Pancreas (tissue), 10 donors: ENCODE measurements around the gene ARHGEF38. TPM values are rescaled to one million over a fixed set of nuclear protein-coding genes. Genes with fewer than 3 reads are reported as not detected.
"Not testable (repeated sequence)": the region's sequence is repeated elsewhere in the genome, so short reads cannot be mapped to it uniquely, and the experiment has no call there.

Experiments
- ATAC-seq, 4 donors: fragments of 200-7000 bp; cut with Tn5 transposase; one replicate each; pipeline versions ENCODE4 v1.8.0 to v1.9.1; 2020; ENCODE audit warnings: mild to moderate bottlenecking in 4 of 4, moderate library complexity in 4 of 4
- DNase-seq, 6 donors: peaks; one replicate each; pipeline ENCODE4 v3.0.0-alpha.2; 2020
- FAIRE-seq: peaks from 2 replicates; lab custom pipeline; 2012; peaks lifted over from hg19 to GRCh38; lab: Jason Lieb, UNC
- H3K27ac ChIP-seq, 4 donors: fragments of 200-600 bp; sonication (generic); 1 replicate in 3 of 4; 2 replicates in 1 of 4; pipeline versions ENCODE4 v1.5.0 to v1.8.0; 2020
- H3K27me3 ChIP-seq, 4 donors: fragments of 200-600 bp; one replicate each; pipeline ENCODE4 v1.8.0; 2021
- H3K36me3 ChIP-seq, 3 donors: fragments of 200-600 bp; sonication (generic) in 1 of 3; one replicate each; pipeline versions ENCODE4 v1.5.0 to v1.8.0; 2020 to 2021
- H3K4me1 ChIP-seq, 3 donors: fragments of 200-600 bp; one replicate each; pipeline ENCODE4 v1.8.0; 2021
- H3K4me3 ChIP-seq, 4 donors: fragments of 200-600 bp; sonication (generic) in 2 of 4; one replicate each; pipeline versions ENCODE4 v1.5.0 to v1.8.0; 2020 to 2021
- H3K9me3 ChIP-seq, 4 donors: fragments of 200-600 bp; one replicate each; pipeline ENCODE4 v1.8.0; 2021
- CTCF ChIP-seq, 4 donors: fragments of 200-600 bp; sonication (generic) in 3 of 4; IDR thresholded peaks; one replicate each; pipeline versions ENCODE4 v1.5.0 to v1.8.0; 2021; ENCODE audit warnings: antibody characterized with exemption in 4 of 4
- WGBS, 2 donors: extraction: QIAGEN DNeasy Blood & Tissue Kit; methylation state at CpG; one replicate each; pipeline ENCODE4 v1.1.7; 2013; 5-methylcytosine and 5-hydroxymethylcytosine counted together
- intact Hi-C, 3 donors: fragments of 100-400 bp; cut with DNase I; formaldehyde crosslinking; loops; one replicate each; pipeline versions ENCODE4 v1.11.1 to v1.14.2; 2022
- polyA plus RNA-seq, 2 donors: library from polyadenylated mRNA; stranded (reverse); fragments of 200-250 nt; gene quantifications; one replicate each; pipeline ENCODE4 v1.2.3, GENCODE V29; 2013
- total RNA-seq, 6 donors: library from RNA; stranded (reverse); fragmentation: NEBNext Ultra II Directional in 4 of 6; extraction: Animal tissue kit (Norgen Biotek cat#: 25700) in 4 of 6; gene quantifications; one replicate each; pipeline versions ENCODE4 v1.2.1 to v1.2.4, GENCODE V29; 2021 to 2023
- donor health status: healthy with polysubstance abuse.
- donor health status: DM: no; HTN: no; CAD: no; lungs with moderate emphysema.
- donor health status: DM: no; HTN: no; CAD: no.
- donor health status: control.
- donor health status: control.
- donor health status: Bipolar disorder and iron deficiency.
- donor health status: DM: yes; HTN: yes; CAD: no.
- donor health status: DM: no; HTN: no; CAD: no.
- donor health status: DM: no; HTN: no; CAD: no.
- donor health status: DM: yes; HTN: yes; CAD: no.

ARHGEF38 gene
- total and polyA plus RNA-seq, 8 donors, result 5.0 to 19.2 (median 8.2) TPM

GRCh38 chr4:105725623-105726022 is 173.2 kb downstream of the ARHGEF38 start:
- no peak overlapping the region for H3K27ac ChIP-seq
- intact Hi-C loops, result no loop called here
- H3K36me3 ChIP-seq, result peaks cover 0 to 2% (median 0%) of the 10 kb centered on the region in 3 donors
- H3K4me1 ChIP-seq, result no peaks in the 10 kb centered on the region
- 90 to 92% methylated on average over 2 of the region's 2 CpGs for WGBS, 2 donors
- TF ChIP-seq CTCF (IDR thresholded peaks at IDR 0.05), result no peak
- no peaks in the 10 kb centered on the region for H3K27me3 ChIP-seq
- DNase-seq (no peak), FAIRE-seq (no peak), ATAC-seq (no peak)
- H3K4me3 ChIP-seq, result no peak overlapping the region
- no peaks in the 10 kb centered on the region for H3K9me3 ChIP-seq

- H3K36me3 ChIP-seq, H3K27me3 ChIP-seq, H3K27ac ChIP-seq, ATAC-seq, FAIRE-seq, intact Hi-C loops, DNase-seq, H3K9me3 ChIP-seq, H3K4me1 ChIP-seq, H3K4me3 ChIP-seq: not testable (repeated sequence)
- WGBS, 2 donors, result 97 to 98% methylated on average over 4 of the region's 4 CpGs
These were observed 177.5 kb downstream of the ARHGEF38 start for GRCh38 chr4:105729895-105730294.

Other genes starting within 250 kb of the ARHGEF38 start
- 10 to 100 TPM; 25.3 to 46.0 (median 39.3) TPM for gene PPA2, start 78.6 kb upstream of the ARHGEF38 start, total RNA-seq
- gene PPA2, start 78.6 kb upstream of the ARHGEF38 start, polyA plus RNA-seq, result 10 to 100 TPM; 29.4 to 56.3 TPM
- 1 to 10 TPM; 5.3 to 10.0 (median 7.0) TPM for gene INTS12, start 156.1 kb downstream of the ARHGEF38 start, total RNA-seq
- gene INTS12, start 156.1 kb downstream of the ARHGEF38 start, polyA plus RNA-seq, result 10 to 100 TPM in 1 of 2 donors, 1 to 10 TPM in 1; 6.6 to 12.8 TPM
- 1 to 10 TPM; 1.4 to 5.7 (median 3.7) TPM for gene GSTCD, start 156.2 kb downstream of the ARHGEF38 start, total RNA-seq
- 1 to 10 TPM; 1.3 to 1.9 TPM for gene GSTCD, start 156.2 kb downstream of the ARHGEF38 start, polyA plus RNA-seq